Endothelial cell of umbilical vein (primary cell): ENCODE results near the gene CCL4. TPM values are rescaled to one million over a fixed set of nuclear protein-coding genes. Genes with fewer than 3 reads are reported as not detected.

Experiments used
- BruUV-seq: library from RNA; stranded (reverse); fragments of 400-500 nt; replicated peaks from 2 replicates; lab custom pipeline; 2021; lab: Mats Ljungman, UMichigan
- CTCF ChIA-PET: fragments of 300-600, 350-600 bp; sonication (Branson Sonifier 250); formaldehyde crosslinking; loops from one replicate; lab custom pipeline; 2021; ENCODE audit warnings: antibody characterized with exemption, inconsistent platforms; lab: Charles Lee
- POLR2A ChIA-PET: fragments of 300-600, 350-600 bp; sonication (Branson Sonifier 250); formaldehyde crosslinking; loops from one replicate; lab custom pipeline; 2021; ENCODE audit warnings: antibody characterized with exemption, inconsistent platforms; lab: Charles Lee
- DNase-seq: peaks from one replicate; pipeline ENCODE4 v3.0.0-alpha.2; 2011; ENCODE audit warnings: low read depth, low spot score
- FAIRE-seq: peaks from 2 replicates; lab custom pipeline; 2011; peaks lifted over from hg19 to GRCh38; lab: Jason Lieb, UNC
- H2AFZ ChIP-seq: 2 replicates; pipeline ENCODE4 v1.6.0; 2012; ENCODE audit warnings: low read depth, low read length, control low read depth, inconsistent platforms
- H3K27ac ChIP-seq: 2 replicates; pipeline ENCODE4 v1.5.1; 2011; ENCODE audit warnings: low read depth, mild to moderate bottlenecking, control low read depth, low read length, moderate library complexity; ENCODE audit not compliant: insufficient read depth
- H3K27me3 ChIP-seq, 2 experiments: 2 replicates each; pipeline versions ENCODE4 v1.6.0 to v1.6.1; 2011; ENCODE audit warnings: low read length in 2 of 2, mixed read lengths in 1 of 2; ENCODE audit not compliant: control insufficient read depth in 2 of 2, insufficient read depth in 2 of 2
- H3K36me3 ChIP-seq, 2 experiments: 2 replicates in 1 of 2; 3 replicates in 1 of 2; pipeline ENCODE4 v1.5.1; 2011; ENCODE audit warnings: low read length in 2 of 2, mild to moderate bottlenecking in 1 of 2, moderate library complexity in 1 of 2; ENCODE audit not compliant: control insufficient read depth in 2 of 2, insufficient read depth in 2 of 2; ENCODE audit errors: extremely low read depth in 1 of 2
- H3K4me1 ChIP-seq: 3 replicates; pipeline ENCODE4 v1.5.1; 2011; ENCODE audit warnings: mild to moderate bottlenecking, low read length; ENCODE audit not compliant: control insufficient read depth, insufficient read depth; ENCODE audit errors: extremely low read depth
- H3K4me2 ChIP-seq: 2 replicates; pipeline ENCODE4 v1.6.1; 2011; ENCODE audit warnings: low read length, control low read depth, mixed read lengths; ENCODE audit not compliant: insufficient read depth
- H3K4me3 ChIP-seq, 3 experiments: fragments of 200-600 bp in 1 of 3; sonication (generic), shearing (Covaris generic) in 1 of 3; replicated peaks in 1 of 3; 2 replicates each; pipeline ENCODE4 v1.5.1; 2011 to 2016; ENCODE audit warnings: control low read depth in 3 of 3, low read length in 3 of 3, mild to moderate bottlenecking in 2 of 3, inconsistent platforms in 1 of 3, low read depth in 1 of 3, moderate library complexity in 1 of 3; ENCODE audit not compliant: insufficient read depth in 1 of 3
- H3K79me2 ChIP-seq: 2 replicates; pipeline ENCODE4 v1.6.0; 2012; ENCODE audit warnings: low read length, inconsistent platforms; ENCODE audit not compliant: control insufficient read depth, insufficient read depth
- H3K9ac ChIP-seq: replicated peaks from 2 replicates; pipeline ENCODE3; 2011; ENCODE audit warnings: low read length, control low read depth; ENCODE audit not compliant: insufficient read depth; ENCODE audit errors: extremely low read depth
- H3K9me1 ChIP-seq: replicated peaks from 3 replicates; pipeline ENCODE4 v1.6.0; 2011; ENCODE audit warnings: mild to moderate bottlenecking, low read length; ENCODE audit not compliant: control insufficient read depth, insufficient read depth; ENCODE audit errors: extremely low read depth
- H3K9me3 ChIP-seq: replicated peaks from 2 replicates; pipeline ENCODE4 v1.5.1; 2012; ENCODE audit warnings: low read length, inconsistent platforms; ENCODE audit not compliant: control insufficient read depth, insufficient read depth
- H4K20me1 ChIP-seq: replicated peaks from 2 replicates; pipeline ENCODE3; 2011; ENCODE audit warnings: mild to moderate bottlenecking, low read length; ENCODE audit not compliant: control insufficient read depth, insufficient read depth; ENCODE audit errors: extremely low read depth
- CTCF ChIP-seq, 2 donors: IDR thresholded peaks; 1 replicate in 1 of 2; 2 replicates in 1 of 2; pipeline ENCODE4 v1.5.1; 2011; ENCODE audit warnings: low read length in 2 of 2, mild to moderate bottlenecking in 2 of 2, moderate library complexity in 2 of 2, control low read depth in 1 of 2, inconsistent platforms in 1 of 2, low read depth in 1 of 2; ENCODE audit not compliant: insufficient read depth in 1 of 2; ENCODE audit errors: extremely low read depth in 1 of 2
- EZH2 ChIP-seq: IDR thresholded peaks from 2 replicates; pipeline ENCODE4 v1.6.1; 2012; ENCODE audit warnings: borderline replicate concordance, low read depth, mild to moderate bottlenecking, moderate library complexity, low read length, inconsistent platforms; ENCODE audit not compliant: severe bottlenecking
- FOS ChIP-seq: IDR thresholded peaks from 2 replicates; pipeline ENCODE4 v1.6.1; 2011; ENCODE audit warnings: mild to moderate bottlenecking, low read length, moderate library complexity, borderline replicate concordance; ENCODE audit not compliant: insufficient read depth
- GATA2 ChIP-seq: IDR thresholded peaks from 2 replicates; pipeline ENCODE4 v1.7.0; 2011; ENCODE audit warnings: low read depth, mild to moderate bottlenecking, moderate library complexity, mixed read lengths, low read length; ENCODE audit not compliant: insufficient read length, insufficient read depth
- JUN ChIP-seq: IDR thresholded peaks from 2 replicates; pipeline ENCODE4 v1.6.1; 2011; ENCODE audit warnings: borderline replicate concordance, low read depth; ENCODE audit not compliant: insufficient read length, insufficient read depth
- MYC ChIP-seq: IDR thresholded peaks from one replicate; pipeline ENCODE4 v1.6.1; 2011; ENCODE audit warnings: mild to moderate bottlenecking, low read depth, low read length
- POLR2A ChIP-seq: IDR thresholded peaks from 2 replicates; pipeline ENCODE4 v1.6.1; 2012; ENCODE audit warnings: low read depth, mild to moderate bottlenecking, control low read depth, low read length
- POLR2AphosphoS5 ChIP-seq: IDR thresholded peaks from 2 replicates; pipeline ENCODE4 v1.6.1; 2012; ENCODE audit warnings: low read depth, mild to moderate bottlenecking, control low read depth, low read length, moderate library complexity; ENCODE audit not compliant: insufficient read depth
- dilution Hi-C: fragments of 300-500 bp; cut with MboI; formaldehyde crosslinking; loops from one replicate; pipeline ENCODE4 v1.15.0; 2019; ENCODE audit warnings: low sequenced_read_pairs; ENCODE audit not compliant: extremely low pct_ligation_motif_present
- intact Hi-C: fragments of 100-400 bp; cut with micrococcal nuclease; formaldehyde crosslinking; loops from one replicate; pipeline ENCODE4 v1.10.0; 2022
- polyA plus RNA-seq, 4 experiments: library from polyadenylated mRNA; depleted of rRNA in 3 of 4; stranded (reverse) in 3 of 4; unstranded in 1 of 4; fragments of >200 nt; gene quantifications; 2 replicates each; pipeline versions ENCODE4 v1.2.1 to v1.2.3, GENCODE V29; 2011 to 2012; ENCODE audit warnings: missing spikeins in 1 of 4
- total RNA-seq: library from RNA; stranded (reverse); gene quantifications from 2 replicates; pipeline ENCODE4 v1.2.3, GENCODE V29; 2021

The CCL4 gene
- total and polyA plus RNA-seq, 2 donors (not counting 3 experiments of a cell fraction or from before 2014, with no cell fraction given), result not detected

DNA sequence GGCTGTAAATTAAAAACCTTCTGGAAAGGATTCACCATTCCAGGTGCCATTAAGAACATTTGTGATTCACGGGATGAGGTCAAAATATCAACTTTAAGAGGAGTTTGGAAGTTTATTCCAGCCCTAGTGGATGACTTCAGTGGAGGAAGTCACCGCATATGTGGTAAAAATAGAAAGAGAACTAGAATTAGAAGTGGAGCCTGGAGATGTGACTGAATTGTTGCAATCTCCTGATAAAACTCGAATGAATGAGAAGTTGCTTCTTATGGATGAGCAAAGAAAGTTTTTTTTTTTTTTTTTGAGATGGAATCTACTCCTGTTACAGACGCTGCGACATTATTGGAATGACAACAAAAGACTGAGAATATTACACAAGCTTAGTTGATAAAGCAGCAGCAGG is 26.7 kb downstream of the CCL4 start:
- Histone ChIP-seq H4K20me1 (no peaks in the 10 kb centered on the region), H3K79me2 (no peaks in the 10 kb centered on the region), H3K4me2 (no peak overlapping the region), H3K9ac (no peak overlapping the region), H3K9me3 (no peaks in the 10 kb centered on the region), H3K9me1 (no peaks in the 10 kb centered on the region), H3K36me3 (no peaks in the 10 kb centered on the region), H3K4me3 (no peak overlapping the region), H3K27me3 (peaks cover 0 to 5% of the 10 kb centered on the region in 2 experiments), H3K4me1 (no peaks in the 10 kb centered on the region), H2AFZ (no peak overlapping the region), H3K27ac (no peak overlapping the region)
- no TSS peak for BruUV-seq
- ChIA-PET CTCF (interaction anchor here (0.9 kb wide), 1 partner anchor 161 kb away, joined by 3 read pairs; no protein-coding TSS in a partner anchor), POLR2A (no interaction called here)
- TF ChIP-seq POLR2A (no peak), FOS (no peak), GATA2 (no peak), MYC (no peak)
- intact Hi-C loops (no loop called here), dilution Hi-C loops (no loop called here)
- FAIRE-seq, result no peak
- no peak for DNase-seq

DNA sequence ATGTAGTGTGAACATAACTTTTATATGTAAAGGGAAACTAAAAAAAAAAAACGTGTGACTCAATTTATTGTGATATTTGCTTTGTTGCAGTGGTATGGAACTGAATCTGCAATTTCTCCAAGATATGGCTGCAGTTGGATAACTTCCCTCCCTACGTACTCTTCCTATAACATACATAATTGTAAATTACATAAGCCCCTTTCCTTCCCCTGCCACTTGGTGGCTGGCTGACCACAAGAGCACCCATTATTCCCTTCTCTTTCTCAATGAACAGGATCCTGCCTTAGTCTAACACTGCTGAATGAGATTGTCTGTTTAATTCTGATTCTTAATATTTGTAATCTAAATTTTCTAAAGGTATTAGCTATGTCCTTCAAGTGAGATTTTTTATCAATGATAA is 27.8 kb downstream of the CCL4 start:
- CTCF ChIA-PET, result interaction anchor here (1.2 kb wide), 1 partner anchor 162 kb away, joined by 3 read pairs; no protein-coding TSS in a partner anchor
- POLR2A ChIA-PET, result no interaction called here
- H2AFZ ChIP-seq, result no peak overlapping the region
- H3K9me3 ChIP-seq, result no peaks in the 10 kb centered on the region
- H4K20me1 ChIP-seq, result no peaks in the 10 kb centered on the region
- TF ChIP-seq GATA2, result no peak
- TF ChIP-seq POLR2A, result no peak
- no peak for TF ChIP-seq CTCF (IDR thresholded peaks at IDR 0.05; ENCODE audit: extremely low read depth in 1 of 2, insufficient read depth in 1 of 2, low read depth in 1 of 2, low read length in 2 of 2)
- TF ChIP-seq JUN, result no peak
- no peak for TF ChIP-seq MYC
- no peak for TF ChIP-seq POLR2AphosphoS5
- TF ChIP-seq EZH2, result no peak
- FAIRE-seq, result no peak
- no peak overlapping the region for H3K27ac ChIP-seq
- no peaks in the 10 kb centered on the region for H3K9me1 ChIP-seq
- H3K27me3 ChIP-seq, result peaks cover 0 to 5% of the 10 kb centered on the region in 2 experiments
- H3K36me3 ChIP-seq, result no peaks in the 10 kb centered on the region
- intact Hi-C loops (no loop called here), dilution Hi-C loops (no loop called here)
- no peak overlapping the region for H3K4me3 ChIP-seq
- no TSS peak for BruUV-seq
- no peaks in the 10 kb centered on the region for H3K79me2 ChIP-seq
- H3K4me1 ChIP-seq, result no peaks in the 10 kb centered on the region
- no peak overlapping the region for H3K4me2 ChIP-seq
- no peak overlapping the region for H3K9ac ChIP-seq
- DNase-seq, result no peak
